GM23338 (cell line): ENCODE measurements around the gene HECTD1. TPM values are rescaled to one million over a fixed set of nuclear protein-coding genes. Genes with fewer than 3 reads are reported as not detected.

ENCODE experiments used
- ATAC-seq: fragments of 200-7000 bp; cut with Tn5 transposase; 3 replicates; pipeline ENCODE4 v1.9.1; 2020
- DNase-seq: peaks from one replicate; pipeline ENCODE4 v3.0.0-alpha.2; 2015; ENCODE audit warnings: low spot score
- H2AFZ ChIP-seq: fragments of 200-600 bp; sonication (generic); 2 replicates; pipeline ENCODE4 v1.8.0; 2016; ENCODE audit warnings: antibody characterized with exemption, mild to moderate bottlenecking, moderate library complexity
- H3F3A ChIP-seq: fragments of 200-600 bp; sonication (generic); replicated peaks from 2 replicates; pipeline ENCODE4 v1.8.0; 2017; ENCODE audit warnings: antibody characterized with exemption, mixed run types, low read depth
- H3K27ac ChIP-seq: fragments of 200-600 bp; sonication (generic); 2 replicates; pipeline ENCODE4 v1.6.1; 2016; ENCODE audit warnings: low read depth
- H3K27me3 ChIP-seq: fragments of 200-600 bp; sonication (generic); 2 replicates; pipeline ENCODE4 v1.8.0; 2016; ENCODE audit warnings: mild to moderate bottlenecking, mixed run types, moderate library complexity; ENCODE audit not compliant: insufficient read depth
- H3K36me3 ChIP-seq: fragments of 200-600 bp; sonication (generic); 2 replicates; pipeline ENCODE4 v1.8.0; 2016; ENCODE audit warnings: mild to moderate bottlenecking; ENCODE audit not compliant: insufficient read depth
- H3K4me1 ChIP-seq: fragments of 200-600 bp; sonication (generic); 2 replicates; pipeline ENCODE4 v1.8.0; 2016; ENCODE audit warnings: mild to moderate bottlenecking, moderate library complexity; ENCODE audit not compliant: insufficient read depth
- H3K4me2 ChIP-seq: fragments of 200-600 bp; sonication (generic); 2 replicates; pipeline ENCODE4 v1.7.1; 2017; ENCODE audit warnings: mixed run types
- H3K4me3 ChIP-seq: fragments of 200-600 bp; sonication (generic); 2 replicates; pipeline ENCODE4 v1.6.1; 2016; ENCODE audit warnings: mixed run types
- H3K79me2 ChIP-seq: fragments of 200-600 bp; sonication (generic); replicated peaks from 2 replicates; pipeline ENCODE4 v1.8.0; 2017; ENCODE audit warnings: mild to moderate bottlenecking; ENCODE audit not compliant: insufficient read depth
- H3K9me2 ChIP-seq: fragments of 200-600 bp; sonication (generic); 2 replicates; pipeline ENCODE4 v1.8.0; 2017; ENCODE audit not compliant: insufficient read depth
- H4K20me1 ChIP-seq: fragments of 200-600 bp; sonication (generic); replicated peaks from 2 replicates; pipeline ENCODE4 v1.8.0; 2017; ENCODE audit warnings: mild to moderate bottlenecking; ENCODE audit not compliant: insufficient read depth
- H3K27ac Mint-ChIP-seq: 2 replicates; pipeline ENCODE4 v1.8.0; 2020; ENCODE audit warnings: inconsistent platforms, mild to moderate bottlenecking, moderate library complexity, mixed read lengths
- H3K27me3 Mint-ChIP-seq: 3 replicates; pipeline ENCODE4 v1.8.0; 2022; ENCODE audit warnings: low read depth, mild to moderate bottlenecking, moderate library complexity, mixed read lengths, inconsistent platforms; ENCODE audit not compliant: insufficient read depth, poor library complexity
- H3K36me3 Mint-ChIP-seq: 3 replicates; pipeline ENCODE4 v1.8.0; 2021; ENCODE audit warnings: low read depth, mild to moderate bottlenecking, inconsistent platforms, moderate library complexity, mixed read lengths
- H3K4me1 Mint-ChIP-seq: 3 replicates; pipeline ENCODE4 v1.8.0; 2020; ENCODE audit warnings: mild to moderate bottlenecking, inconsistent platforms, mixed read lengths
- H3K4me3 Mint-ChIP-seq: 3 replicates; pipeline ENCODE4 v1.8.0; 2021; ENCODE audit warnings: moderate library complexity, mild to moderate bottlenecking, inconsistent platforms, mixed read lengths
- H3K9me3 Mint-ChIP-seq: 3 replicates; pipeline ENCODE4 v1.8.0; 2020; ENCODE audit warnings: moderate library complexity, mild to moderate bottlenecking, inconsistent platforms, mixed read lengths
- CREB1 ChIP-seq: fragments of 250-450 bp; sonication (Bioruptor Pico); IDR thresholded peaks from 2 replicates; pipeline ENCODE4 v1.5.0; 2020; ENCODE audit warnings: low read depth, mild to moderate bottlenecking, moderate library complexity
- EZH2phosphoT487 ChIP-seq: fragments of 200-600 bp; sonication (generic); IDR thresholded peaks from one replicate; pipeline ENCODE4 v1.8.1; 2018; ENCODE audit warnings: antibody characterized with exemption; ENCODE audit not compliant: unreplicated experiment
- JUNB ChIP-seq: IDR thresholded peaks from one replicate; pipeline ENCODE4 v1.6.1; 2016; ENCODE audit warnings: antibody characterized with exemption; ENCODE audit not compliant: unreplicated experiment
- NANOG ChIP-seq: IDR thresholded peaks from 2 replicates; pipeline ENCODE4 v1.6.1; 2016; ENCODE audit warnings: antibody characterized with exemption, borderline replicate concordance
- POLR2AphosphoS5 ChIP-seq: IDR thresholded peaks from 2 replicates; pipeline ENCODE4 v1.6.1; 2016; ENCODE audit warnings: antibody characterized with exemption, low read depth
- REST ChIP-seq: IDR thresholded peaks from one replicate; pipeline ENCODE4 v1.6.1; 2018; ENCODE audit warnings: antibody characterized with exemption; ENCODE audit not compliant: unreplicated experiment
- STAT1 ChIP-seq: IDR thresholded peaks from one replicate; pipeline ENCODE4 v1.6.1; 2016; ENCODE audit warnings: antibody characterized with exemption; ENCODE audit not compliant: unreplicated experiment
- ZNF114 ChIP-seq: fragments of 250-450 bp; sonication (Bioruptor Pico); IDR thresholded peaks from 2 replicates; pipeline ENCODE4 v1.5.0; 2020; ENCODE audit warnings: mild to moderate bottlenecking, moderate library complexity
- ZNF331 ChIP-seq: fragments of 250-450 bp; sonication (Bioruptor Pico); IDR thresholded peaks from 2 replicates; pipeline ENCODE4 v1.5.0; 2020; ENCODE audit warnings: low read depth, mild to moderate bottlenecking, moderate library complexity
- polyA plus RNA-seq: library from polyadenylated mRNA; unstranded; fragments of >200 nt; fragmentation: Nextera tagmentation; extraction: Ambion mirVana; gene quantifications from 2 replicates; pipeline ENCODE4 v1.2.1, GENCODE V29; 2016
- total RNA-seq: library from RNA; depleted of rRNA; stranded (reverse); fragments of >200 nt; shearing (Covaris generic); gene quantifications from 2 replicates; pipeline ENCODE4 v1.2.3, GENCODE V29; 2014
- TF ChIP-seq, protein P1 (sequence below): fragments of 250-450 bp; sonication (Bioruptor Pico); IDR thresholded peaks from 2 replicates; pipeline ENCODE4 v1.5.0; 2020; ENCODE audit warnings: mild to moderate bottlenecking, moderate library complexity
- TF ChIP-seq, protein P2 (sequence below): IDR thresholded peaks from 2 replicates; pipeline ENCODE4 v1.6.1; 2016; ENCODE audit warnings: antibody characterized with exemption

The HECTD1 gene
- total and polyA plus RNA-seq, 2 experiments from 2014 or later: 42.1 to 132 TPM

GRCh38 chr14:31110872-31111271 lies 96.7 kb downstream of the HECTD1 start:
- TF ChIP-seq REST: no peak
- Histone ChIP-seq H3K4me2 (no peak overlapping the region), H3K27ac (no peak overlapping the region), H4K20me1 (no peaks in the 10 kb centered on the region), H3K36me3 (peaks cover 49% of the 10 kb centered on the region), H3K4me1 (no peaks in the 10 kb centered on the region), H2AFZ (no peak overlapping the region), H3F3A (no peaks in the 10 kb centered on the region), H3K9me2 (no peaks in the 10 kb centered on the region), H3K4me3 (no peak overlapping the region), H3K27me3 (no peaks in the 10 kb centered on the region), H3K79me2 (no peaks in the 10 kb centered on the region)
- DNase-seq (no peak), ATAC-seq (no peak)
- no peaks in the 10 kb centered on the region for H3K27me3 Mint-ChIP-seq
- H3K27ac Mint-ChIP-seq: no peak overlapping the region
- no peaks in the 10 kb centered on the region for H3K9me3 Mint-ChIP-seq
- H3K4me1 Mint-ChIP-seq: no peaks in the 10 kb centered on the region
- peaks cover 68% of the 10 kb centered on the region for H3K36me3 Mint-ChIP-seq
- no peak overlapping the region for H3K4me3 Mint-ChIP-seq

DNA sequence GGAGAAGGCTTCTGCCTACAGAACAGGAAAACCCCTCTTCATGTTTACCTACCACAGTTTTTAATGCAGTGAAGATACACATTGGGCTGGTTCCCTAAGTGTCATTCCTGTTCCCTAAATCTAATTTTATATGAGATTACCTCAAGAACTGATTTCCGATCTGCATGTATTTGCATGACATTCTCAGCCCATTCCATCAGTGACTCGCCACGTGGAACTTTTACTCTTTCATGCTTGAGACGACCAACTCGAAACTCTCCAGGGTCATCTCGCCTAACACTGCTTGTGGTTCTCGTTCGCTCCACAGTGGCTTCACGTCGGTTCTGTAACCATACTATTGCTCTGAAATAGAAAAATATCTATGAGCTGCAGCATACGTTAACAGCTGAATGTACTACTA lies 98.3 kb downstream of the HECTD1 start:
- no peak overlapping the region for H3K27ac Mint-ChIP-seq
- H4K20me1 ChIP-seq: no peaks in the 10 kb centered on the region
- no peaks in the 10 kb centered on the region for H3K4me1 Mint-ChIP-seq
- DNase-seq (no peak), ATAC-seq (no peak)
- no peaks in the 10 kb centered on the region for H3K79me2 ChIP-seq
- H3K27me3 Mint-ChIP-seq: peaks cover 6% of the 10 kb centered on the region
- H3K4me2 ChIP-seq: no peak overlapping the region
- no peaks in the 10 kb centered on the region for H3F3A ChIP-seq
- H3K27ac ChIP-seq: no peak overlapping the region
- H3K4me1 ChIP-seq: no peaks in the 10 kb centered on the region
- H2AFZ ChIP-seq: no peak overlapping the region
- no peak overlapping the region for H3K4me3 ChIP-seq
- no peaks in the 10 kb centered on the region for H3K9me2 ChIP-seq
- TF ChIP-seq EZH2phosphoT487 (no peak), NANOG (no peak), STAT1 (no peak), ZNF114 (CRISPR knock-in tag) (no peak), POLR2AphosphoS5 (no peak), CREB1 (CRISPR knock-in tag) (no peak), ZNF331 (CRISPR knock-in tag) (no peak), JUNB (no peak)
- TF ChIP-seq, protein P1, sequence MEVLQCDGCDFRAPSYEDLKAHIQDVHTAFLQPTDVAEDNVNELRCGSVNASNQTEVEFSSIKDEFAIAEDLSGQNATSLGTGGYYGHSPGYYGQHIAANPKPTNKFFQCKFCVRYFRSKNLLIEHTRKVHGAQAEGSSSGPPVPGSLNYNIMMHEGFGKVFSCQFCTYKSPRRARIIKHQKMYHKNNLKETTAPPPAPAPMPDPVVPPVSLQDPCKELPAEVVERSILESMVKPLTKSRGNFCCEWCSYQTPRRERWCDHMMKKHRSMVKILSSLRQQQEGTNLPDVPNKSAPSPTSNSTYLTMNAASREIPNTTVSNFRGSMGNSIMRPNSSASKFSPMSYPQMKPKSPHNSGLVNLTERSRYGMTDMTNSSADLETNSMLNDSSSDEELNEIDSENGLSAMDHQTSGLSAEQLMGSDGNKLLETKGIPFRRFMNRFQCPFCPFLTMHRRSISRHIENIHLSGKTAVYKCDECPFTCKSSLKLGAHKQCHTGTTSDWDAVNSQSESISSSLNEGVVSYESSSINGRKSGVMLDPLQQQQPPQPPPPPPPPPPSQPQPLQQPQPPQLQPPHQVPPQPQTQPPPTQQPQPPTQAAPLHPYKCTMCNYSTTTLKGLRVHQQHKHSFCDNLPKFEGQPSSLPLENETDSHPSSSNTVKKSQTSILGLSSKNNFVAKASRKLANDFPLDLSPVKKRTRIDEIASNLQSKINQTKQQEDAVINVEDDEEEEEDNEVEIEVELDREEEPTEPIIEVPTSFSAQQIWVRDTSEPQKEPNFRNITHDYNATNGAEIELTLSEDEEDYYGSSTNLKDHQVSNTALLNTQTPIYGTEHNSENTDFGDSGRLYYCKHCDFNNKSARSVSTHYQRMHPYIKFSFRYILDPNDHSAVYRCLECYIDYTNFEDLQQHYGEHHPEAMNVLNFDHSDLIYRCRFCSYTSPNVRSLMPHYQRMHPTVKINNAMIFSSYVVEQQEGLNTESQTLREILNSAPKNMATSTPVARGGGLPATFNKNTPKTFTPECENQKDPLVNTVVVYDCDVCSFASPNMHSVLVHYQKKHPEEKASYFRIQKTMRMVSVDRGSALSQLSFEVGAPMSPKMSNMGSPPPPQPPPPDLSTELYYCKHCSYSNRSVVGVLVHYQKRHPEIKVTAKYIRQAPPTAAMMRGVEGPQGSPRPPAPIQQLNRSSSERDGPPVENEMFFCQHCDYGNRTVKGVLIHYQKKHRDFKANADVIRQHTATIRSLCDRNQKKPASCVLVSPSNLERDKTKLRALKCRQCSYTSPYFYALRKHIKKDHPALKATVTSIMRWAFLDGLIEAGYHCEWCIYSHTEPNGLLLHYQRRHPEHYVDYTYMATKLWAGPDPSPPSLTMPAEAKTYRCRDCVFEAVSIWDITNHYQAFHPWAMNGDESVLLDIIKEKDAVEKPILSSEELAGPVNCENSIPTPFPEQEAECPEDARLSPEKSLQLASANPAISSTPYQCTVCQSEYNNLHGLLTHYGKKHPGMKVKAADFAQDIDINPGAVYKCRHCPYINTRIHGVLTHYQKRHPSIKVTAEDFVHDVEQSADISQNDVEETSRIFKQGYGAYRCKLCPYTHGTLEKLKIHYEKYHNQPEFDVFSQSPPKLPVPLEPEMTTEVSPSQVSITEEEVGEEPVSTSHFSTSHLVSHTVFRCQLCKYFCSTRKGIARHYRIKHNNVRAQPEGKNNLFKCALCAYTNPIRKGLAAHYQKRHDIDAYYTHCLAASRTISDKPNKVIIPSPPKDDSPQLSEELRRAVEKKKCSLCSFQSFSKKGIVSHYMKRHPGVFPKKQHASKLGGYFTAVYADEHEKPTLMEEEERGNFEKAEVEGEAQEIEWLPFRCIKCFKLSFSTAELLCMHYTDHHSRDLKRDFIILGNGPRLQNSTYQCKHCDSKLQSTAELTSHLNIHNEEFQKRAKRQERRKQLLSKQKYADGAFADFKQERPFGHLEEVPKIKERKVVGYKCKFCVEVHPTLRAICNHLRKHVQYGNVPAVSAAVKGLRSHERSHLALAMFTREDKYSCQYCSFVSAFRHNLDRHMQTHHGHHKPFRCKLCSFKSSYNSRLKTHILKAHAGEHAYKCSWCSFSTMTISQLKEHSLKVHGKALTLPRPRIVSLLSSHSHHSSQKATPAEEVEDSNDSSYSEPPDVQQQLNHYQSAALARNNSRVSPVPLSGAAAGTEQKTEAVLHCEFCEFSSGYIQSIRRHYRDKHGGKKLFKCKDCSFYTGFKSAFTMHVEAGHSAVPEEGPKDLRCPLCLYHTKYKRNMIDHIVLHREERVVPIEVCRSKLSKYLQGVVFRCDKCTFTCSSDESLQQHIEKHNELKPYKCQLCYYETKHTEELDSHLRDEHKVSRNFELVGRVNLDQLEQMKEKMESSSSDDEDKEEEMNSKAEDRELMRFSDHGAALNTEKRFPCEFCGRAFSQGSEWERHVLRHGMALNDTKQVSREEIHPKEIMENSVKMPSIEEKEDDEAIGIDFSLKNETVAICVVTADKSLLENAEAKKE (CRISPR knock-in tag): no peak
- TF ChIP-seq, protein P2, sequence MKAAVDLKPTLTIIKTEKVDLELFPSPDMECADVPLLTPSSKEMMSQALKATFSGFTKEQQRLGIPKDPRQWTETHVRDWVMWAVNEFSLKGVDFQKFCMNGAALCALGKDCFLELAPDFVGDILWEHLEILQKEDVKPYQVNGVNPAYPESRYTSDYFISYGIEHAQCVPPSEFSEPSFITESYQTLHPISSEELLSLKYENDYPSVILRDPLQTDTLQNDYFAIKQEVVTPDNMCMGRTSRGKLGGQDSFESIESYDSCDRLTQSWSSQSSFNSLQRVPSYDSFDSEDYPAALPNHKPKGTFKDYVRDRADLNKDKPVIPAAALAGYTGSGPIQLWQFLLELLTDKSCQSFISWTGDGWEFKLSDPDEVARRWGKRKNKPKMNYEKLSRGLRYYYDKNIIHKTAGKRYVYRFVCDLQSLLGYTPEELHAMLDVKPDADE: no peak
- H3K4me3 Mint-ChIP-seq: no peak overlapping the region
- H3K9me3 Mint-ChIP-seq: no peaks in the 10 kb centered on the region
- peaks cover 57% of the 10 kb centered on the region for H3K36me3 ChIP-seq
- H3K36me3 Mint-ChIP-seq: peaks cover 75% of the 10 kb centered on the region
- no peaks in the 10 kb centered on the region for H3K27me3 ChIP-seq
